K562 (cell line): ENCODE measurements around the gene ZDHHC6. TPM values are rescaled to one million over a fixed set of nuclear protein-coding genes. Genes with fewer than 3 reads are reported as not detected.

ENCODE experiments used
- ATAC-seq: fragments of 200-7000 bp; cut with Tn5 transposase; 3 replicates; pipeline ENCODE4 v1.9.1; 2020; ENCODE audit warnings: moderate library complexity
- BruUV-seq: library from RNA; stranded (reverse); fragments of 400-500 nt; replicated peaks from 2 replicates; lab custom pipeline; 2021; lab: Mats Ljungman, UMichigan
- CTCF ChIA-PET: fragments of 300-600 bp; formaldehyde crosslinking; extraction: SDS; loops from one replicate; lab custom pipeline; 2021; ENCODE audit warnings: low intra/inter-chr PET ratio; lab: Yijun Ruan, JAX
- POLR2A ChIA-PET: fragments of 300-600, 350-650 bp; sonication (Branson Sonifier 250); formaldehyde crosslinking; extraction: SDS; loops from one replicate; lab custom pipeline; 2021; ENCODE audit warnings: antibody characterized with exemption, inconsistent platforms; lab: Yijun Ruan, JAX
- DNase-seq, 4 experiments: peaks; one replicate each; pipeline versions ENCODE4 v3.0.0 to v3.0.0-alpha.2; 2011 to 2018; ENCODE audit warnings: low spot score in 3 of 4, mixed read lengths in 3 of 4; ENCODE audit errors: extremely low read depth in 1 of 4
- FAIRE-seq: peaks from 2 replicates; lab custom pipeline; 2011; peaks lifted over from hg19 to GRCh38; lab: Jason Lieb, UNC
- H2AFZ ChIP-seq: 2 replicates; pipeline ENCODE4 v1.6.0; 2011; ENCODE audit warnings: low read depth, low read length, control low read depth, inconsistent platforms
- H3K27ac ChIP-seq: fragments of 200-600 bp; 3 replicates; pipeline ENCODE4 v1.8.0; 2011; ENCODE audit warnings: low read depth, mild to moderate bottlenecking, control low read depth, inconsistent platforms, low read length, moderate library complexity, mixed read lengths; ENCODE audit errors: extremely low read depth
- H3K27me3 ChIP-seq, 2 experiments: fragments of 300-600 bp in 1 of 2; 2 replicates in 1 of 2; 3 replicates in 1 of 2; pipeline versions ENCODE4 v1.6.0 to v1.8.0; 2011; ENCODE audit warnings: inconsistent platforms in 2 of 2, low read length in 2 of 2, mild to moderate bottlenecking in 1 of 2, mixed read lengths in 1 of 2, moderate library complexity in 1 of 2; ENCODE audit not compliant: control insufficient read depth in 2 of 2, insufficient read depth in 2 of 2
- H3K36me3 ChIP-seq: fragments of 300-600 bp; 3 replicates; pipeline ENCODE4 v1.8.0; 2011; ENCODE audit warnings: mild to moderate bottlenecking, low read length, inconsistent platforms; ENCODE audit not compliant: control insufficient read depth, insufficient read depth
- H3K4me1 ChIP-seq, 2 experiments: fragments of 200-600 bp in 1 of 2; replicated peaks in 1 of 2; 2 replicates in 1 of 2; 3 replicates in 1 of 2; pipeline versions ENCODE4 v1.5.1 to v1.8.0; 2011; ENCODE audit warnings: inconsistent platforms in 2 of 2, low read length in 2 of 2, mild to moderate bottlenecking in 1 of 2, mixed read lengths in 1 of 2, moderate library complexity in 1 of 2; ENCODE audit not compliant: control insufficient read depth in 2 of 2, insufficient read depth in 2 of 2
- H3K4me2 ChIP-seq: 2 replicates; pipeline ENCODE4 v1.6.1; 2011; ENCODE audit warnings: low read length, control low read depth, inconsistent platforms, mixed read lengths; ENCODE audit not compliant: insufficient read depth
- H3K4me3 ChIP-seq: fragments of 200-600 bp; sonication (generic), shearing (Covaris generic); 2 replicates; pipeline ENCODE4 v1.5.1; 2016; ENCODE audit warnings: control low read depth, inconsistent platforms
- H3K79me2 ChIP-seq: fragments of 200-600 bp; 3 replicates; pipeline ENCODE4 v1.8.0; 2011; ENCODE audit warnings: low read length, inconsistent platforms; ENCODE audit not compliant: control insufficient read depth, insufficient read depth
- H3K9ac ChIP-seq, 2 experiments: 2 replicates each; pipeline versions ENCODE4 v1.6.0 to v1.6.1; 2011; ENCODE audit warnings: low read depth in 2 of 2, low read length in 2 of 2, control low read depth in 1 of 2, inconsistent platforms in 1 of 2, mild to moderate bottlenecking in 1 of 2, mixed read lengths in 1 of 2; ENCODE audit not compliant: insufficient read depth in 1 of 2
- H3K9me1 ChIP-seq: one replicate; pipeline ENCODE4 v1.6.0; 2011; ENCODE audit warnings: inconsistent platforms, mild to moderate bottlenecking, low read length, moderate library complexity; ENCODE audit not compliant: control insufficient read depth, insufficient read depth
- H3K9me3 ChIP-seq: replicated peaks from 2 replicates; pipeline ENCODE4 v1.5.1; 2011; ENCODE audit warnings: low read depth, low read length, inconsistent platforms; ENCODE audit not compliant: control insufficient read depth, insufficient read depth
- H4K20me1 ChIP-seq: replicated peaks from 2 replicates; pipeline ENCODE4 v1.6.1; 2011; ENCODE audit warnings: low read length, inconsistent platforms, mixed read lengths; ENCODE audit not compliant: control insufficient read depth, insufficient read depth
- ARNT ChIP-seq, 2 experiments: fragments of 450-650 bp; IDR thresholded peaks; 2 replicates each; pipeline ENCODE4 v1.6.1; 2016; ENCODE audit warnings: mild to moderate bottlenecking in 1 of 2
- GABPB2 ChIP-seq: fragments of 250-450 bp; sonication (Bioruptor Pico); conservative IDR thresholded peaks from 2 replicates; pipeline ENCODE4 v1.5.1; 2021; ENCODE audit warnings: mild to moderate bottlenecking
- KHSRP ChIP-seq: fragments of 450-650 bp; IDR thresholded peaks from 2 replicates; pipeline ENCODE4 v1.6.1; 2017
- PURB ChIP-seq: sonication (generic); formaldehyde crosslinking; IDR thresholded peaks from 2 replicates; pipeline ENCODE4 v1.9.0; 2021; ENCODE audit warnings: low read depth, mild to moderate bottlenecking, missing genetic modification reagents
- SMAD1 ChIP-seq: fragments of 150-350 bp; IDR thresholded peaks from 2 replicates; pipeline ENCODE4 v1.6.1; 2014; ENCODE audit warnings: low read length, low read depth; ENCODE audit not compliant: partially characterized antibody
- ZNF165 ChIP-seq: fragments of 250-450 bp; sonication (Bioruptor Pico); IDR thresholded peaks from 2 replicates; pipeline ENCODE4 v1.4.0; 2020; ENCODE audit warnings: borderline replicate concordance
- WGBS: fragments of 100-300 bp; shearing (Covaris generic); methylation state at CpG from one replicate; pipeline ENCODE4 v1.1.6; 2016; ENCODE audit warnings: low coverage, mixed read lengths; ENCODE audit not compliant: insufficient coverage; ENCODE audit errors: missing lambda C conversion rate; 5-methylcytosine and 5-hydroxymethylcytosine counted together
- in situ Hi-C: fragments of 300-500 bp; cut with MboI; formaldehyde crosslinking; loops from 4 replicates; pipeline ENCODE4 v1.15.0; 2018; ENCODE audit warnings: inconsistent platforms, mixed read lengths
- intact Hi-C: fragments of 100-400 bp; cut with micrococcal nuclease; formaldehyde crosslinking; loops from 2 replicates; pipeline ENCODE4 v1.14.2; 2022
- polyA plus RNA-seq, 8 experiments: library from polyadenylated mRNA; depleted of rRNA in 4 of 8; stranded (reverse) in 5 of 8; unstranded in 3 of 8; fragments of >200 nt; fragmentation: Nextera tagmentation in 2 of 8; fragmentation: Illumina TruSeq in 1 of 8; extraction: Ambion mirVana in 2 of 8; extraction: Trizol in 1 of 8; gene quantifications; 2 replicates each; pipeline versions ENCODE4 v1.2.1 to v1.2.3, GENCODE V29; 2011 to 2014; ENCODE audit warnings: inconsistent platforms in 1 of 8, missing spikeins in 1 of 8
- total RNA-seq, 7 experiments: library from RNA; depleted of rRNA in 6 of 7; stranded (reverse); fragments of >200 nt in 6 of 7; fragmentation: Illumina TruSeq in 2 of 7; extraction: Trizol in 2 of 7; gene quantifications; 2 replicates each; pipeline versions ENCODE4 v1.2.1 to v1.2.3, GENCODE V29; 2011 to 2021; ENCODE audit warnings: low replicate concordance in 1 of 7
- TF ChIP-seq, protein P1 (sequence below), 2 experiments: fragments of 450-650 bp; IDR thresholded peaks; 2 replicates each; pipeline ENCODE4 v1.6.1; 2016; ENCODE audit warnings: mild to moderate bottlenecking in 2 of 2, borderline replicate concordance in 1 of 2, low read depth in 1 of 2, moderate library complexity in 1 of 2
- TF ChIP-seq, protein P2 (sequence below): IDR thresholded peaks from 2 replicates; pipeline ENCODE4 v1.6.1; 2014; ENCODE audit warnings: antibody characterized with exemption
- TF ChIP-seq, protein P3 (sequence below), 2 experiments: IDR thresholded peaks in 1 of 2; conservative IDR thresholded peaks in 1 of 2; 2 replicates each; pipeline ENCODE4 v1.6.1; 2016; ENCODE audit warnings: low read depth in 2 of 2, mild to moderate bottlenecking in 1 of 2, missing compliant biosample characterization in 1 of 2, missing genetic modification characterization in 1 of 2, moderate library complexity in 1 of 2

ZDHHC6 gene
- total and polyA plus RNA-seq, 9 of the 15 experiments (the other 6 are each of a cell fraction or from before 2014, with no cell fraction given): 13.6 to 30.5 (median 21.5) TPM

DNA sequence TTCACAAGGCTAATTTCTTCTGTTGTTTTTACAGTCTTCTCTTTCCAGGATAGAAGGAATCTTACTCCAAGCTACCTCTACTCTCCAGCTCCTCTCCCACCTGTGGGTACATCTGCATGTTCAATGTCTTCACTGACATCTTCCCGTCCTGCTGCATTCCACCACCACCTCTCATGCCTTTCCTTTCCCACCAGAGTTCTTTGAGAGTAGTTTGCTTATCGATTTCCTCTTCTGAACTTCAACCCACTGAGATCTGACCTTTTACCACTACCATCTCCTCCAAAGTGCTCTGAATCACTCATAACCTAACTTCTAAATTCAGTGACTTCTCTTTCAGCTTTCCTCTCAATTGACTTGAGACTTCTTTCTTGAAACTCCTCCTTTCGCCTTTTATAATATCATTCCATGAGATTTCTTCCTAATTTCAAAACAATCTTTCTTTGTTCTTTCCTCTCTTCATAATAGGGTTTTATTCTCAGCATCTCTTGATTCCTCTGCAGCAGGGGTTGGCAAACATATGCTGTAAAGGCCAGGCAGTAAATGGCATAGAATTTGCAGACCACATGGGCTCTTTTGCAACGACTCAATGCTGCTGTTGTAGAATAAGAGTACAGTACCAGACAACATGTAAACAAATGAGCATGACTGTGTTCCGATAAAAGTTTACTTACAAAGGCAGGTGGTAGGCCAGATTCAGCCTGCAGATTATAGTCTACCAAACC lies 50.7 kb downstream of the ZDHHC6 start:
- no peaks in the 10 kb centered on the region for H3K36me3 ChIP-seq
- POLR2A ChIA-PET: no interaction called here
- no peak for TF ChIP-seq PURB (CRISPR knock-in tag)
- TF ChIP-seq, protein P1, sequence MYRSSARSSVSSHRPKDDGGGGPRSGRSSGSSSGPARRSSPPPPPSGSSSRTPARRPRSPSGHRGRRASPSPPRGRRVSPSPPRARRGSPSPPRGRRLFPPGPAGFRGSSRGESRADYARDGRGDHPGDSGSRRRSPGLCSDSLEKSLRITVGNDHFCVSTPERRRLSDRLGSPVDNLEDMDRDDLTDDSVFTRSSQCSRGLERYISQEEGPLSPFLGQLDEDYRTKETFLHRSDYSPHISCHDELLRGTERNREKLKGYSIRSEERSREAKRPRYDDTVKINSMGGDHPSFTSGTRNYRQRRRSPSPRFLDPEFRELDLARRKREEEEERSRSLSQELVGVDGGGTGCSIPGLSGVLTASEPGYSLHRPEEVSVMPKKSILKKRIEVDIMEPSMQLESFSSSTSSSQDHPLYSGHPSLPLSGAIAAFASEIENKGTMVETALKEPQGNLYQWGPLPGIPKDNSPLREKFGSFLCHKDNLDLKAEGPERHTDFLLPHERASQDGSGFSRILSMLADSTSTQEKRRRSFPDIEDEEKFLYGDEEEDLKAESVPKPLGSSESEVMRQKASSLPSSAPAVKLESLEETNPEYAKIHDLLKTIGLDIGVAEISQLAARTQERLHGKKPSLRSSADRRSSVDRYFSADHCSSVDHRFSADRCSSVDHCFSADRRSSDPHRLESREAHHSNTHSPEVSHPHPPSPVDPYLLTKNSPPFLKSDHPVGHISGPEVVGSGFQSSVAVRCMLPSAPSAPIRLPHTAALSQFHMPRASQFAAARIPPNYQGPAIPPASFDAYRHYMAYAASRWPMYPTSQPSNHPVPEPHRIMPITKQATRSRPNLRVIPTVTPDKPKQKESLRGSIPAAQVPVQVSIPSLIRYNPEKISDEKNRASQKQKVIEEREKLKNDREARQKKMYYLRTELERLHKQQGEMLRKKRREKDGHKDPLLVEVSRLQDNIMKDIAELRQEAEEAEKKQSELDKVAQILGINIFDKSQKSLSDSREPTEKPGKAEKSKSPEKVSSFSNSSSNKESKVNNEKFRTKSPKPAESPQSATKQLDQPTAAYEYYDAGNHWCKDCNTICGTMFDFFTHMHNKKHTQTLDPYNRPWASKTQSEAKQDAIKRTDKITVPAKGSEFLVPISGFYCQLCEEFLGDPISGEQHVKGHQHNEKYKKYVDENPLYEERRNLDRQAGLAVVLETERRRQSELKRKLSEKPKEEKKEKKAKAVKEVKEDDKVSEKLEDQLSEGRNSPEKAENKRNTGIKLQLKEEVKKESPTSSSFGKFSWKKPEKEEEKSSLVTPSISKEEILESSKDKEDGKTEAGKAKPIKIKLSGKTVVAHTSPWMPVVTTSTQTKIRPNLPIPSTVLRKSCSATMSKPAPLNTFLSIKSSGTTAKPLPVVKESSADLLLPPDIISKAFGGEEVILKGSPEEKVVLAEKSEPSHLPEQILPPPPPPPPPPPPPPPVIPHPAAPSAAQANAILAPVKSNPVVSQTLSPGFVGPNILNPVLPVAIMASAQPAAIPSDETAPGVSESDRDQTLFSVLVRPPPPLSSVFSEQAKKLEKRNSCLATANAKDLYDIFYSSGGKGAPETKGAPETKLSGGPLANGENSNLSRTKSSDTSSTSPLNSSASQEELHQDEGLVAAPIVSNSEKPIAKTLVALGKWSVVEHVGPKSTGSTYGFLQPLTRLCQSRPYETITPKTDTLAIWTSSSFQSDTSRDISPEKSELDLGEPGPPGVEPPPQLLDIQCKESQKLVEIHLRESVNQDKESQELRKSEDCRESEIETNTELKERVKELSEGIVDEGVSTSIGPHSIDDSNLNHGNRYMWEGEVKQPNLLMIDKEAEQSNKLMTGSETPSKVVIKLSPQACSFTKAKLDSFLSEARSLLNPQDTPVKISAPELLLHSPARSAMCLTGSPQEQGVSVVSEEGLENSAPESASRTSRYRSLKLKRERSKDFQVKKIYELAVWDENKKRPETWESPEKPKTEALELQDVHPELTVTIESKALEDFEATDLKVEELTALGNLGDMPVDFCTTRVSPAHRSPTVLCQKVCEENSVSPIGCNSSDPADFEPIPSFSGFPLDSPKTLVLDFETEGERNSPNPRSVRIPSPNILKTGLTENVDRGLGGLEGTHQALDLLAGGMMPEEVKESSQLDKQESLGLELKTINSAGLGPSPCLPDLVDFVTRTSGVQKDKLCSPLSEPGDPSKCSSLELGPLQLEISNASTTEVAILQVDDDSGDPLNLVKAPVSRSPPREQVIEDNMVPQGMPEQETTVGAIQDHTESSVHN (IDR thresholded peaks at IDR 0.05; ENCODE audit: borderline replicate concordance in 1 of 2, low read depth in 1 of 2): no peak
- TF ChIP-seq ARNT (IDR thresholded peaks at IDR 0.05): no peak
- TF ChIP-seq KHSRP: no peak
- TF ChIP-seq, protein P2, sequence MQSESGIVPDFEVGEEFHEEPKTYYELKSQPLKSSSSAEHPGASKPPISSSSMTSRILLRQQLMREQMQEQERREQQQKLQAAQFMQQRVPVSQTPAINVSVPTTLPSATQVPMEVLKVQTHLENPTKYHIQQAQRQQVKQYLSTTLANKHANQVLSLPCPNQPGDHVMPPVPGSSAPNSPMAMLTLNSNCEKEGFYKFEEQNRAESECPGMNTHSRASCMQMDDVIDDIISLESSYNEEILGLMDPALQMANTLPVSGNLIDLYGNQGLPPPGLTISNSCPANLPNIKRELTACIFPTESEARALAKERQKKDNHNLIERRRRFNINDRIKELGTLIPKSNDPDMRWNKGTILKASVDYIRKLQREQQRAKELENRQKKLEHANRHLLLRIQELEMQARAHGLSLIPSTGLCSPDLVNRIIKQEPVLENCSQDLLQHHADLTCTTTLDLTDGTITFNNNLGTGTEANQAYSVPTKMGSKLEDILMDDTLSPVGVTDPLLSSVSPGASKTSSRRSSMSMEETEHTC: no peak
- no peak for TF ChIP-seq ZNF165 (CRISPR knock-in tag)
- TF ChIP-seq, protein P3, sequence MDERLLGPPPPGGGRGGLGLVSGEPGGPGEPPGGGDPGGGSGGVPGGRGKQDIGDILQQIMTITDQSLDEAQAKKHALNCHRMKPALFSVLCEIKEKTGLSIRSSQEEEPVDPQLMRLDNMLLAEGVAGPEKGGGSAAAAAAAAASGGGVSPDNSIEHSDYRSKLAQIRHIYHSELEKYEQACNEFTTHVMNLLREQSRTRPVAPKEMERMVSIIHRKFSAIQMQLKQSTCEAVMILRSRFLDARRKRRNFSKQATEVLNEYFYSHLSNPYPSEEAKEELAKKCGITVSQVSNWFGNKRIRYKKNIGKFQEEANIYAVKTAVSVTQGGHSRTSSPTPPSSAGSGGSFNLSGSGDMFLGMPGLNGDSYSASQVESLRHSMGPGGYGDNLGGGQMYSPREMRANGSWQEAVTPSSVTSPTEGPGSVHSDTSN (CRISPR knock-in tag; IDR thresholded peaks at IDR 0.05; ENCODE audit: low read depth): no peak
- TF ChIP-seq, protein P3 (tag; conservative IDR thresholded peaks at IDR 0.05; ENCODE audit: low read depth): no peak
- no peak for TF ChIP-seq SMAD1
- no peak for TF ChIP-seq GABPB2 (CRISPR knock-in tag)

More for the DNA sequence above, 50.7 kb downstream of the ZDHHC6 start:
- Histone ChIP-seq H4K20me1 (no peaks in the 10 kb centered on the region), H3K4me2 (no peak overlapping the region), H3K27ac (no peak overlapping the region), H3K9me1 (no peaks in the 10 kb centered on the region), H3K4me3 (no peak overlapping the region), H2AFZ (no peak overlapping the region), H3K79me2 (no peaks in the 10 kb centered on the region), H3K4me1 (no peaks in the 10 kb centered on the region), H3K9me3 (no peaks in the 10 kb centered on the region), H3K27me3 (peaks cover 0 to 8% of the 10 kb centered on the region in 2 experiments; a peak in 2 of 5 replicates), H3K9ac (no peak overlapping the region)
- in situ Hi-C loops: no loop called here
- intact Hi-C loops: no loop called here
- CTCF ChIA-PET: no interaction called here
- ATAC-seq: no peak
- BruUV-seq: no TSS peak
- FAIRE-seq: no peak
- DNase-seq: no peak
- WGBS: 9% methylated on average over 4 of the region's 5 CpGs
